K562 (cell line): ENCODE measurements around the gene SEMA5A. TPM values are rescaled to one million over a fixed set of nuclear protein-coding genes. Genes with fewer than 3 reads are reported as not detected.

Experiments used
- GTF2F1 ChIP-seq: IDR thresholded peaks from 2 replicates; pipeline ENCODE4 v1.6.1; 2011; ENCODE audit warnings: low read depth, low read length, improper control_type of control experiment
- NFYB ChIP-seq: IDR thresholded peaks from 2 replicates; pipeline ENCODE4 v1.6.1; 2011; ENCODE audit warnings: mild to moderate bottlenecking, moderate library complexity; ENCODE audit not compliant: insufficient read length; ENCODE audit errors: extremely low read depth
- ZNF324 ChIP-seq: fragments of 250-450 bp; sonication (Bioruptor Pico); IDR thresholded peaks from 2 replicates; pipeline ENCODE4 v1.4.0; 2020; ENCODE audit warnings: mild to moderate bottlenecking
- polyA plus RNA-seq, 8 experiments: library from polyadenylated mRNA; depleted of rRNA in 4 of 8; stranded (reverse) in 5 of 8; unstranded in 3 of 8; fragments of >200 nt; fragmentation: Nextera tagmentation in 2 of 8; fragmentation: Illumina TruSeq in 1 of 8; extraction: Ambion mirVana in 2 of 8; extraction: Trizol in 1 of 8; gene quantifications; 2 replicates each; pipeline versions ENCODE4 v1.2.1 to v1.2.3, GENCODE V29; 2011 to 2014; ENCODE audit warnings: inconsistent platforms in 1 of 8, missing spikeins in 1 of 8
- total RNA-seq, 7 experiments: library from RNA; depleted of rRNA in 6 of 7; stranded (reverse); fragments of >200 nt in 6 of 7; fragmentation: Illumina TruSeq in 2 of 7; extraction: Trizol in 2 of 7; gene quantifications; 2 replicates each; pipeline versions ENCODE4 v1.2.1 to v1.2.3, GENCODE V29; 2011 to 2021; ENCODE audit warnings: low replicate concordance in 1 of 7
- TF ChIP-seq, protein P1 (sequence below): fragments of 200-600 bp; sonication (generic); IDR thresholded peaks from one replicate; pipeline ENCODE4 v1.6.1; 2012; ENCODE audit warnings: mild to moderate bottlenecking, low read depth, low read length, inconsistent platforms
- TF ChIP-seq, protein P2 (sequence below), 2 experiments: fragments of 150-350 bp in 1 of 2; IDR thresholded peaks; 2 replicates each; pipeline ENCODE4 v1.6.1; 2012 to 2016; ENCODE audit warnings: low read depth in 2 of 2, low read length in 2 of 2, mild to moderate bottlenecking in 1 of 2, moderate library complexity in 1 of 2
- TF ChIP-seq, protein P3 (sequence below): sonication (generic); formaldehyde crosslinking; IDR thresholded peaks from 2 replicates; pipeline ENCODE4 v1.9.0; 2022; ENCODE audit warnings: mild to moderate bottlenecking, missing genetic modification reagents

The SEMA5A gene
- total and polyA plus RNA-seq, 9 of the 15 experiments (the other 6 are each of a cell fraction or from before 2014, with no cell fraction given), result 0.02 TPM; not detected in 8

DNA sequence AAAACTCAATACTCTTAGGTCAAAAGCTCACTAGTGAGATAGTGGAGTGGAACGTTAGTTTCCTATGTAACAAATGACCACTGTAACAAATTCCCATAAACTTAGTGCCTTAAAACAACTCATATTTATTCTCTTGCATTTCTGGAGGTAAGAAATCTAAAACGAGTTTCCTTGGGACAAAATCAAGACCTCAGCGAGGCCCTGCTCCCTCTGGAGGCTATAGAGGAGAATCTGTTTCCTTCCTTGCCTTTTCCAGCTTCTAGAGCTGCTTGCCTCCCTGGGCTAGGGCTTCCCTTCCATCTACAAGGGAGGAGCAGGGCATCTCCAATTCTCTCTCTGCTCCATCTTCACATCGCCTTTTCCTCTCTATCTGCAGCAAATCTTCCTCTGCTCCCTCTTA, 32.0 kb downstream of the SEMA5A start (continued):
- TF ChIP-seq, protein P1, sequence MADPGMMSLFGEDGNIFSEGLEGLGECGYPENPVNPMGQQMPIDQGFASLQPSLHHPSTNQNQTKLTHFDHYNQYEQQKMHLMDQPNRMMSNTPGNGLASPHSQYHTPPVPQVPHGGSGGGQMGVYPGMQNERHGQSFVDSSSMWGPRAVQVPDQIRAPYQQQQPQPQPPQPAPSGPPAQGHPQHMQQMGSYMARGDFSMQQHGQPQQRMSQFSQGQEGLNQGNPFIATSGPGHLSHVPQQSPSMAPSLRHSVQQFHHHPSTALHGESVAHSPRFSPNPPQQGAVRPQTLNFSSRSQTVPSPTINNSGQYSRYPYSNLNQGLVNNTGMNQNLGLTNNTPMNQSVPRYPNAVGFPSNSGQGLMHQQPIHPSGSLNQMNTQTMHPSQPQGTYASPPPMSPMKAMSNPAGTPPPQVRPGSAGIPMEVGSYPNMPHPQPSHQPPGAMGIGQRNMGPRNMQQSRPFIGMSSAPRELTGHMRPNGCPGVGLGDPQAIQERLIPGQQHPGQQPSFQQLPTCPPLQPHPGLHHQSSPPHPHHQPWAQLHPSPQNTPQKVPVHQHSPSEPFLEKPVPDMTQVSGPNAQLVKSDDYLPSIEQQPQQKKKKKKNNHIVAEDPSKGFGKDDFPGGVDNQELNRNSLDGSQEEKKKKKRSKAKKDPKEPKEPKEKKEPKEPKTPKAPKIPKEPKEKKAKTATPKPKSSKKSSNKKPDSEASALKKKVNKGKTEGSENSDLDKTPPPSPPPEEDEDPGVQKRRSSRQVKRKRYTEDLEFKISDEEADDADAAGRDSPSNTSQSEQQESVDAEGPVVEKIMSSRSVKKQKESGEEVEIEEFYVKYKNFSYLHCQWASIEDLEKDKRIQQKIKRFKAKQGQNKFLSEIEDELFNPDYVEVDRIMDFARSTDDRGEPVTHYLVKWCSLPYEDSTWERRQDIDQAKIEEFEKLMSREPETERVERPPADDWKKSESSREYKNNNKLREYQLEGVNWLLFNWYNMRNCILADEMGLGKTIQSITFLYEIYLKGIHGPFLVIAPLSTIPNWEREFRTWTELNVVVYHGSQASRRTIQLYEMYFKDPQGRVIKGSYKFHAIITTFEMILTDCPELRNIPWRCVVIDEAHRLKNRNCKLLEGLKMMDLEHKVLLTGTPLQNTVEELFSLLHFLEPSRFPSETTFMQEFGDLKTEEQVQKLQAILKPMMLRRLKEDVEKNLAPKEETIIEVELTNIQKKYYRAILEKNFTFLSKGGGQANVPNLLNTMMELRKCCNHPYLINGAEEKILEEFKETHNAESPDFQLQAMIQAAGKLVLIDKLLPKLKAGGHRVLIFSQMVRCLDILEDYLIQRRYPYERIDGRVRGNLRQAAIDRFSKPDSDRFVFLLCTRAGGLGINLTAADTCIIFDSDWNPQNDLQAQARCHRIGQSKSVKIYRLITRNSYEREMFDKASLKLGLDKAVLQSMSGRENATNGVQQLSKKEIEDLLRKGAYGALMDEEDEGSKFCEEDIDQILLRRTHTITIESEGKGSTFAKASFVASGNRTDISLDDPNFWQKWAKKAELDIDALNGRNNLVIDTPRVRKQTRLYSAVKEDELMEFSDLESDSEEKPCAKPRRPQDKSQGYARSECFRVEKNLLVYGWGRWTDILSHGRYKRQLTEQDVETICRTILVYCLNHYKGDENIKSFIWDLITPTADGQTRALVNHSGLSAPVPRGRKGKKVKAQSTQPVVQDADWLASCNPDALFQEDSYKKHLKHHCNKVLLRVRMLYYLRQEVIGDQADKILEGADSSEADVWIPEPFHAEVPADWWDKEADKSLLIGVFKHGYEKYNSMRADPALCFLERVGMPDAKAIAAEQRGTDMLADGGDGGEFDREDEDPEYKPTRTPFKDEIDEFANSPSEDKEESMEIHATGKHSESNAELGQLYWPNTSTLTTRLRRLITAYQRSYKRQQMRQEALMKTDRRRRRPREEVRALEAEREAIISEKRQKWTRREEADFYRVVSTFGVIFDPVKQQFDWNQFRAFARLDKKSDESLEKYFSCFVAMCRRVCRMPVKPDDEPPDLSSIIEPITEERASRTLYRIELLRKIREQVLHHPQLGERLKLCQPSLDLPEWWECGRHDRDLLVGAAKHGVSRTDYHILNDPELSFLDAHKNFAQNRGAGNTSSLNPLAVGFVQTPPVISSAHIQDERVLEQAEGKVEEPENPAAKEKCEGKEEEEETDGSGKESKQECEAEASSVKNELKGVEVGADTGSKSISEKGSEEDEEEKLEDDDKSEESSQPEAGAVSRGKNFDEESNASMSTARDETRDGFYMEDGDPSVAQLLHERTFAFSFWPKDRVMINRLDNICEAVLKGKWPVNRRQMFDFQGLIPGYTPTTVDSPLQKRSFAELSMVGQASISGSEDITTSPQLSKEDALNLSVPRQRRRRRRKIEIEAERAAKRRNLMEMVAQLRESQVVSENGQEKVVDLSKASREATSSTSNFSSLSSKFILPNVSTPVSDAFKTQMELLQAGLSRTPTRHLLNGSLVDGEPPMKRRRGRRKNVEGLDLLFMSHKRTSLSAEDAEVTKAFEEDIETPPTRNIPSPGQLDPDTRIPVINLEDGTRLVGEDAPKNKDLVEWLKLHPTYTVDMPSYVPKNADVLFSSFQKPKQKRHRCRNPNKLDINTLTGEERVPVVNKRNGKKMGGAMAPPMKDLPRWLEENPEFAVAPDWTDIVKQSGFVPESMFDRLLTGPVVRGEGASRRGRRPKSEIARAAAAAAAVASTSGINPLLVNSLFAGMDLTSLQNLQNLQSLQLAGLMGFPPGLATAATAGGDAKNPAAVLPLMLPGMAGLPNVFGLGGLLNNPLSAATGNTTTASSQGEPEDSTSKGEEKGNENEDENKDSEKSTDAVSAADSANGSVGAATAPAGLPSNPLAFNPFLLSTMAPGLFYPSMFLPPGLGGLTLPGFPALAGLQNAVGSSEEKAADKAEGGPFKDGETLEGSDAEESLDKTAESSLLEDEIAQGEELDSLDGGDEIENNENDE, result no peak
- TF ChIP-seq GTF2F1 (no peak), NFYB (no peak), ZNF324 (CRISPR knock-in tag) (no peak)
- TF ChIP-seq, protein P2, sequence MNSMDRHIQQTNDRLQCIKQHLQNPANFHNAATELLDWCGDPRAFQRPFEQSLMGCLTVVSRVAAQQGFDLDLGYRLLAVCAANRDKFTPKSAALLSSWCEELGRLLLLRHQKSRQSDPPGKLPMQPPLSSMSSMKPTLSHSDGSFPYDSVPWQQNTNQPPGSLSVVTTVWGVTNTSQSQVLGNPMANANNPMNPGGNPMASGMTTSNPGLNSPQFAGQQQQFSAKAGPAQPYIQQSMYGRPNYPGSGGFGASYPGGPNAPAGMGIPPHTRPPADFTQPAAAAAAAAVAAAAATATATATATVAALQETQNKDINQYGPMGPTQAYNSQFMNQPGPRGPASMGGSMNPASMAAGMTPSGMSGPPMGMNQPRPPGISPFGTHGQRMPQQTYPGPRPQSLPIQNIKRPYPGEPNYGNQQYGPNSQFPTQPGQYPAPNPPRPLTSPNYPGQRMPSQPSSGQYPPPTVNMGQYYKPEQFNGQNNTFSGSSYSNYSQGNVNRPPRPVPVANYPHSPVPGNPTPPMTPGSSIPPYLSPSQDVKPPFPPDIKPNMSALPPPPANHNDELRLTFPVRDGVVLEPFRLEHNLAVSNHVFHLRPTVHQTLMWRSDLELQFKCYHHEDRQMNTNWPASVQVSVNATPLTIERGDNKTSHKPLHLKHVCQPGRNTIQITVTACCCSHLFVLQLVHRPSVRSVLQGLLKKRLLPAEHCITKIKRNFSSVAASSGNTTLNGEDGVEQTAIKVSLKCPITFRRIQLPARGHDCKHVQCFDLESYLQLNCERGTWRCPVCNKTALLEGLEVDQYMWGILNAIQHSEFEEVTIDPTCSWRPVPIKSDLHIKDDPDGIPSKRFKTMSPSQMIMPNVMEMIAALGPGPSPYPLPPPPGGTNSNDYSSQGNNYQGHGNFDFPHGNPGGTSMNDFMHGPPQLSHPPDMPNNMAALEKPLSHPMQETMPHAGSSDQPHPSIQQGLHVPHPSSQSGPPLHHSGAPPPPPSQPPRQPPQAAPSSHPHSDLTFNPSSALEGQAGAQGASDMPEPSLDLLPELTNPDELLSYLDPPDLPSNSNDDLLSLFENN (IDR thresholded peaks at IDR 0.05; ENCODE audit: low read depth in 2 of 2, low read length in 2 of 2), result no peak
- TF ChIP-seq, protein P3, sequence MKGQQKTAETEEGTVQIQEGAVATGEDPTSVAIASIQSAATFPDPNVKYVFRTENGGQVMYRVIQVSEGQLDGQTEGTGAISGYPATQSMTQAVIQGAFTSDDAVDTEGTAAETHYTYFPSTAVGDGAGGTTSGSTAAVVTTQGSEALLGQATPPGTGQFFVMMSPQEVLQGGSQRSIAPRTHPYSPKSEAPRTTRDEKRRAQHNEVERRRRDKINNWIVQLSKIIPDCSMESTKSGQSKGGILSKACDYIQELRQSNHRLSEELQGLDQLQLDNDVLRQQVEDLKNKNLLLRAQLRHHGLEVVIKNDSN (CRISPR knock-in tag), result no peak
- TF ChIP-seq, all 486 proteins: peak for 0
